22Rv1 (cell line): ENCODE data around the gene RAP1GAP2.
A peak's percentile ranks its signal among the peaks of the same experiment; 100 is the strongest.

Experiments used
- H3K27ac ChIP-seq: fragments of 450-650 bp; 2 replicates; pipeline ENCODE4 v1.5.1; 2017
- ZFX ChIP-seq: fragments of 450-650 bp; IDR thresholded peaks from 2 replicates; pipeline ENCODE4 v1.6.1; 2017; ENCODE audit warnings: antibody characterized with exemption, borderline replicate concordance
- TF ChIP-seq, protein P1 (sequence below): fragments of 450-650 bp; IDR thresholded peaks from 2 replicates; pipeline ENCODE4 v1.5.1; 2017; ENCODE audit warnings: mild to moderate bottlenecking

The RAP1GAP2 gene

DNA sequence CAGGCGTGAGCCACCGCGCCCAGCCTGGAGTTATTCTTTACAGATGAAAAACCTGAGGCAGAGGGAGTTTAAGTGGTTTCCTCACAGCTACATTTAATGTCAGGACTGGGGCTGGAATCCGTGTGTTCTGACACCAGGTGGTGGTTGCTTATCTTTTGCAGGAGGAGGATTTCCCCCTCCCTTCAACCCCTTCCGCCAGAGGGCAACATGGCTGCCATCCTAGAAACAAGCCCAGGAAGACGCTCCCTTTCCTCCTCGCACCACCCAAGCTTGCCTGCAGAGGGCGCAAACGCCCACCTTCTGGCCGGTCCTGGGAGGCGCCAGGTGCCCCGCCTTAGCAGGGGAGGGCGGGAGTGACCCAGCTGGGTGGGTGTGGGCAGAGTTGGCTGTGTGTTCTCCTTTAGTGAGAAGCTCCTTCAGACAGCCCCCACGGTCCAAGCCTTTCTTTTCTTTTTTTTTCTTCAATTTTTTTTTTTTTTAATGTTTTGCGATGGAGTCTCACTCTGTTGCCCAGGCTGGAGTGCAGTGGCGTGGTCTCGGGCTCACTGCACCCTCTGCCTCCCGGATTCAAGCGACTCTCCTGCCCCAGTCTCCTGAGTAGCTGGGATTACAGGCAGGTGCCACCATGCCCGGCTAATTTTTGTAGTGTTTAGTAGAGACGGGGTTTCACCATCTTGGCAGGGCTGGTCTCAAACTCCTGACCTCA, 9.9 kb upstream of the RAP1GAP2 start:
- TF ChIP-seq, protein P1, sequence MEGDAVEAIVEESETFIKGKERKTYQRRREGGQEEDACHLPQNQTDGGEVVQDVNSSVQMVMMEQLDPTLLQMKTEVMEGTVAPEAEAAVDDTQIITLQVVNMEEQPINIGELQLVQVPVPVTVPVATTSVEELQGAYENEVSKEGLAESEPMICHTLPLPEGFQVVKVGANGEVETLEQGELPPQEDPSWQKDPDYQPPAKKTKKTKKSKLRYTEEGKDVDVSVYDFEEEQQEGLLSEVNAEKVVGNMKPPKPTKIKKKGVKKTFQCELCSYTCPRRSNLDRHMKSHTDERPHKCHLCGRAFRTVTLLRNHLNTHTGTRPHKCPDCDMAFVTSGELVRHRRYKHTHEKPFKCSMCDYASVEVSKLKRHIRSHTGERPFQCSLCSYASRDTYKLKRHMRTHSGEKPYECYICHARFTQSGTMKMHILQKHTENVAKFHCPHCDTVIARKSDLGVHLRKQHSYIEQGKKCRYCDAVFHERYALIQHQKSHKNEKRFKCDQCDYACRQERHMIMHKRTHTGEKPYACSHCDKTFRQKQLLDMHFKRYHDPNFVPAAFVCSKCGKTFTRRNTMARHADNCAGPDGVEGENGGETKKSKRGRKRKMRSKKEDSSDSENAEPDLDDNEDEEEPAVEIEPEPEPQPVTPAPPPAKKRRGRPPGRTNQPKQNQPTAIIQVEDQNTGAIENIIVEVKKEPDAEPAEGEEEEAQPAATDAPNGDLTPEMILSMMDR: peak; percentile 97
- TF ChIP-seq ZFX: no peak
- no peak overlapping the region for H3K27ac ChIP-seq

DNA sequence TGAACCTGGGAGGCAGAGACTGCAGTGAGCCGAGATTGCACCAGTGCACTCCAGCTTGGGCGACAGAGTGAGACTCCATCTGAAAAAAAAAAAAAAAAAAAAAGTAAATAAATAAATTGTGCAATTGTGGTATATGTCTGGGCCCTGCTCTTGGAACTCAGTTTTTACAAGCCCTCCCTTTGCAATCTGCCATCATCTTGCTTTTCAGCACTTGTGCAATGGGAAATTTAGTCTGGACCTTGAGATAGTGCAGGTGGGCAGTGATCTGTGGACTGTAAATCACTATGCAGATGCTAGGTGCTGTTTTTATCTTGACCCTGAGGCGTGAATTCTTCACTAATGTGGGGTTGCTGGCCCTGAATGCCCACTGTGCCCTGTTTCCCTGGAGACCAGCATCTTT, 6.5 kb upstream of the RAP1GAP2 start:
- no peak overlapping the region for H3K27ac ChIP-seq
- TF ChIP-seq ZFX: no peak
- TF ChIP-seq, protein P1: no peak

DNA sequence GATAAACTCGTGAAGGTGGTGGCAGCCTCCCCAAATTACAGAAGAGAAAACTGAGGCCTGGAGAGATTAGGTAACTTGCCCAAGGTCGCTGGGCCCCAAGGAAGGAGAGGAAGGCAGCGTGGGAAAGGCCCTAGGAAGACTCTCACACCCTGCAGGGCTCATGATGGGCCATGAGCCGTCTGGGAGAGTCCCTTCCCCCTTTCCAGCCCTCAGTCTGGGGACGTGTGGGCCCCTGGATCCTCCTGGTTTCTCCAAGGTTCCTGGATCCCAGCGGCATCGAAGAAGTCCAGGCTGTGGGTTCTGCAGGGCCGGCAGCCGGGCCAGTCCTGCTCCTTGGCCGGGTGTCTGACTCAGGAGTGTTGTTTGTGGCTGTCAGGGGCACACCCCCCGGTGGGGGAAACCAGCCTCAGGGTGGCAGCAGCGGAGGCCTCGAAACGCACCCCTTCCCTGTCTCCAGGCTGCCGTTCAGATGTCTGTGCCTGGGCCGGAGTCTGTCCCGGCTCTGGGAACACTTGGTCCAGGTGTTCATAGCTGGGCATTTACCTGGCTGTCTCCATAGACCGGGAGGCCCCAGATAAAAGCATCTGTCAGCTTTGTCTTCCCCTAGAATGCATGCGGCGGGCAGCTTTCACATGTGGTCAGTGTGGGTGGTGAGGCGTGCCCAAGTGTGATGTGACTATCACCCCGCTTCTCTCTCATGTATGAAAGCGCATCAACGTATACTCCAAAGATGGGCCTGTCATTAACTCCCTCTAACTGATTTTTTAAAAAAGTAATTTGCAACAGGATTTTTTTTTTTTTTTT, 3.7 kb upstream of the RAP1GAP2 start:
- no peak for TF ChIP-seq ZFX
- TF ChIP-seq, protein P1: no peak

DNA sequence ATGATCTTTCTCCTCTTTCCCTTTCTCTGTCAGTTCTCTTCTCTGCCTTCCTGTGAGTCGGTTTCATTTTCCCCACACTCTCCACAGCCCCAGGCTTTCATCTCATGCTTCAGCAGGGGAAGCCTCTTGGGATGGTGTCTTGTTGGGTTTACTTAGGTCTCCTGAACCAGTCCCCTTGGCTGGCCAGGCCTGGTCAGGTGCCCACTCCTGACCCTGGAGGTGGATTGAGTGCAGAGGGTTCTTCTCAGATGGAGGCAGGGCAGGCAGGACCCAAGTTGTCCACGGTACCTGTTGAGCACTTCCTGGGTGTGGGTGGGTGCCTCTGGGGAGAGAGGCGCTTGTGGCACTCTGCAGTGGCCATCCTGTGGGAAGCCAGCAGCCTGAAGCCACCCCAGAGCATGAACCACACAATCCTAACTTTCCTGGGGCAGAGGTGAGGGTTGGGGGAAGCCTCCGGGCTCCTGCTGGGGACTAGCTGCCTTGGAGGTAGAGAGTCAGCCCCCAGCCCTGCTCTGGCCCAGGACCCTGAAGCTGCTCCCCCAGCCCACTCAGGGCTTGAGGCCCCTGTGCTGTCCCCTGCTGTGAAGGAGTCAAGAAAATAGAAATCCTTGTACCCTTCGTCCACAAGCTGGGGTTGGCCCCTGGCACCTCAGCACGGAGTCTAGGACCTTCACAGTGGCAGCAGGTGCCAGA, 2.0 kb upstream of the RAP1GAP2 start:
- no peak for TF ChIP-seq ZFX
- TF ChIP-seq, protein P1: no peak
- no peak overlapping the region for H3K27ac ChIP-seq

More for the DNA sequence above, 3.7 kb upstream of the RAP1GAP2 start:
- no peak overlapping the region for H3K27ac ChIP-seq

DNA sequence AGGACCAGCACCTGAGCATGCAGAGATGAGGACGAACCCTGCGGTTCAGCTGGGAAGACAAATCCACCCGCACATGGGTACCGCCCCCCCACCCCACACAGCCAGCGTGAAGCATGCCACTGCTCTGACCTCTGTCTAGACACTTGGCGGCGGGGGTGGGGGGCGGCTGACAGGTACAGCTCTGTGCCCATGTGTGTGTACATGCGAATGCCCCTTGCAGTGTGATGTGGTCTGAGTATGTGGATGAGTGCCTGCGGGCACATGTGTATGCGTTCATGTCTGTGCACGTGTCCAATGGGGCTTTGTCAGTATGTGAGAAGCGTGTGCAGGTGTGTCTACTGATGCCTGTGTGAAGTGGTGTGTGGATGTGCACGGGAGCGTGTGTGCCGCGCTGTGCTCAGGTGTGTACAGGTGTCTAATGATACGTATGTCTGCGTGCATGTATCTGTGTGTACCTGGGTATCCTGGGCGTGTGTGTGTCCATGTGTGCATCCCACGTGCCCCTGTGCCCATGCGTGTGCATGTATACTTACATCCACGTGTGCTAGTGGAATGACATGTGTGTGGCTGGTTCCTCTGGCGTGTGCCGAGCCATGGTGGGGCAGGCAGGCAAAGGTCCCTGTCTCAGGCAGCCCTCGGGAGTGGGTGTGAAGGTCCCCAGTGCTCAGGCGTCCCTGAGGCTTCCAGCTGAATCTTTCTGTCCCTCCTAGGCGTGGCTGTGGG, 636 bp upstream of the RAP1GAP2 start:
- H3K27ac ChIP-seq: no peak overlapping the region
- TF ChIP-seq, protein P1: no peak
- no peak for TF ChIP-seq ZFX

DNA sequence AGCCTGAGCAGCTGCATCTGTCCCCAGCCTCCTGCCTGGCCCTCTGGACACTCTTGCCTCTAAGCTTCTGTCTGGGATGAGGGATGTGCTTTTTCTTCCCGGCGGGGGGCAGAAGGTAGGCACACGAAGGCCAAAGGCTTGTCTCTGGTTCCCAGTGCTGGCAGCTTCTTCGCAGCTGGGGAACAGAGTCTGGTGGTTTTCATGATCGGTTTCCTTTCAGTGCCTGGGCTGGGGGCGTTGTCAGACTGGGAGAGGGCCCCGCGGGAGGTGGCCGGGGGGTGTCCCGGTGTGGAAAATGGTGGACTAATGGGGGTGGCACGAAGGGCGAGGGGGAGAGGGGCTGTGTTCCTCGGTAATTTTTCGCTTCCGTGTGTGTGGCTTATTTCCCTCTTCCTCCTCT, 988 bp downstream of the RAP1GAP2 start:
- no peak overlapping the region for H3K27ac ChIP-seq
- TF ChIP-seq, protein P1: no peak
- no peak for TF ChIP-seq ZFX
